Activated B cell treated with CpG ODN at 0.5 μM for 24 hours (primary cell): ENCODE measurements around the gene KRABD2.

Source experiments
- ATAC-seq: fragments of 200-7000 bp; cut with Tn5 transposase; one replicate; pipeline ENCODE4 v1.10.0; 2021; ENCODE audit warnings: low read depth, mild to moderate bottlenecking, moderate library complexity
- CTCF ChIA-PET: fragments of 350-600 bp; sonication (Branson Sonifier 250); formaldehyde crosslinking; loops from one replicate; lab custom pipeline; 2021; ENCODE audit warnings: antibody characterized with exemption; lab: Charles Lee
- POLR2A ChIA-PET: fragments of 350-600 bp; sonication (Branson Sonifier 250); formaldehyde crosslinking; loops from one replicate; lab custom pipeline; 2021; ENCODE audit warnings: antibody characterized with exemption; lab: Charles Lee
- DNase-seq: peaks from one replicate; pipeline ENCODE4 v3.0.0; 2022
- H3K27ac Mint-ChIP-seq: one replicate; pipeline ENCODE4 v1.8.0; 2020; ENCODE audit warnings: mixed read lengths
- H3K27me3 Mint-ChIP-seq: one replicate; pipeline ENCODE4 v1.8.0; 2021; ENCODE audit warnings: mixed read lengths
- H3K36me3 Mint-ChIP-seq: one replicate; pipeline ENCODE4 v1.8.0; 2021; ENCODE audit warnings: low read depth, mixed read lengths
- H3K4me1 Mint-ChIP-seq: one replicate; pipeline ENCODE4 v1.8.0; 2021; ENCODE audit warnings: mixed read lengths
- H3K4me3 Mint-ChIP-seq: one replicate; pipeline ENCODE4 v1.8.0; 2020; ENCODE audit warnings: mild to moderate bottlenecking, mixed read lengths
- H3K9me3 Mint-ChIP-seq: one replicate; pipeline ENCODE4 v1.8.0; 2020; ENCODE audit warnings: mixed read lengths
- CTCF ChIP-seq: fragments of 200-600 bp; IDR thresholded peaks from one replicate; pipeline ENCODE4 v1.8.0; 2022; ENCODE audit warnings: antibody characterized with exemption, mild to moderate bottlenecking
- intact Hi-C: fragments of 100-400 bp; cut with micrococcal nuclease; formaldehyde crosslinking; loops from one replicate; pipeline ENCODE4 v1.15.1; 2024

Gene KRABD2

GRCh38 chr17:8366231-8366630 is 10.3 kb downstream of the KRABD2 start:
- H3K27ac Mint-ChIP-seq, result no peak overlapping the region
- peaks cover 18% of the 10 kb centered on the region for H3K36me3 Mint-ChIP-seq
- peaks cover 10% of the 10 kb centered on the region for H3K4me1 Mint-ChIP-seq
- H3K4me3 Mint-ChIP-seq, result no peak overlapping the region
- no peaks in the 10 kb centered on the region for H3K9me3 Mint-ChIP-seq
- intact Hi-C loops, result no loop called here
- TF ChIP-seq CTCF, result no peak
- DNase-seq (no peak), ATAC-seq (no peak)
- ChIA-PET CTCF (no interaction called here), POLR2A (no interaction called here)
- H3K27me3 Mint-ChIP-seq, result no peaks in the 10 kb centered on the region

- no peak for DNase-seq
- no peak for ATAC-seq
- no peaks in the 10 kb centered on the region for H3K9me3 Mint-ChIP-seq
- no peak overlapping the region for H3K4me3 Mint-ChIP-seq
- CTCF ChIA-PET, result no interaction called here
- H3K27ac Mint-ChIP-seq, result no peak overlapping the region
- intact Hi-C loops, result no loop called here
- H3K36me3 Mint-ChIP-seq, result peaks cover 14% of the 10 kb centered on the region
- H3K4me1 Mint-ChIP-seq, result peaks cover 7% of the 10 kb centered on the region
- POLR2A ChIA-PET, result no interaction called here
- no peak for TF ChIP-seq CTCF
- no peaks in the 10 kb centered on the region for H3K27me3 Mint-ChIP-seq
Observed at GRCh38 chr17:8365143-8365542, 11.4 kb downstream of the KRABD2 start.

- Mint-ChIP-seq H3K9me3 (no peaks in the 10 kb centered on the region), H3K4me1 (no peaks in the 10 kb centered on the region), H3K4me3 (no peak overlapping the region), H3K27ac (no peak overlapping the region), H3K27me3 (no peaks in the 10 kb centered on the region), H3K36me3 (peaks cover 1% of the 10 kb centered on the region)
- intact Hi-C loops, result no loop called here
- ChIA-PET CTCF (no interaction called here), POLR2A (interaction anchor here (0.9 kb wide), 1 partner anchor 14 kb away, joined by 3 read pairs; the partner anchor contains the start of gene KRABD2)
- ATAC-seq, result no peak
- no peak for DNase-seq
- no peak for TF ChIP-seq CTCF
Observed at GRCh38 chr17:8362651-8363332, 13.7 kb downstream of the KRABD2 start.

- intact Hi-C loops, result no loop called here
- H3K27ac Mint-ChIP-seq, result no peak overlapping the region
- H3K4me1 Mint-ChIP-seq, result no peaks in the 10 kb centered on the region
- H3K27me3 Mint-ChIP-seq, result no peaks in the 10 kb centered on the region
- H3K9me3 Mint-ChIP-seq, result no peaks in the 10 kb centered on the region
- no peak for ATAC-seq
- ChIA-PET CTCF (no interaction called here), POLR2A (interaction anchor here (0.7 kb wide), 1 partner anchor 654 kb away, joined by 3 read pairs; no protein-coding TSS in a partner anchor)
- no peak for DNase-seq
- H3K36me3 Mint-ChIP-seq, result no peaks in the 10 kb centered on the region
- no peak overlapping the region for H3K4me3 Mint-ChIP-seq
- no peak for TF ChIP-seq CTCF
Observed at GRCh38 chr17:8360751-8361150, 15.8 kb downstream of the KRABD2 start.

GRCh38 chr17:8360260-8360659 is 16.2 kb downstream of the KRABD2 start:
- POLR2A ChIA-PET, result no interaction called here
- intact Hi-C loops, result no loop called here
- ATAC-seq, result no peak
- no peaks in the 10 kb centered on the region for H3K27me3 Mint-ChIP-seq
- TF ChIP-seq CTCF, result no peak
- no peak for DNase-seq
- no peak overlapping the region for H3K4me3 Mint-ChIP-seq
- H3K9me3 Mint-ChIP-seq, result no peaks in the 10 kb centered on the region
- H3K4me1 Mint-ChIP-seq, result no peaks in the 10 kb centered on the region
- CTCF ChIA-PET, result no interaction called here
- no peaks in the 10 kb centered on the region for H3K36me3 Mint-ChIP-seq
- no peak overlapping the region for H3K27ac Mint-ChIP-seq
